Endothelial cell (in vitro differentiated cells): Measurements from ENCODE around the gene ENTREP1. TPM values are rescaled to one million over a fixed set of nuclear protein-coding genes. Genes with fewer than 3 reads are reported as not detected.

Experiments used
- DNase-seq: peaks from one replicate; pipeline ENCODE4 v3.0.0; 2021; ENCODE audit warnings: low spot score
- H3K27ac Mint-ChIP-seq: one replicate; pipeline ENCODE4 v1.8.0; 2021; ENCODE audit warnings: mixed read lengths, inconsistent platforms; ENCODE audit not compliant: unreplicated experiment
- H3K27me3 Mint-ChIP-seq: one replicate; pipeline ENCODE4 v1.8.0; 2021; ENCODE audit warnings: mild to moderate bottlenecking, moderate library complexity, mixed read lengths, inconsistent platforms; ENCODE audit not compliant: unreplicated experiment
- H3K36me3 Mint-ChIP-seq: one replicate; pipeline ENCODE4 v1.8.0; 2021; ENCODE audit warnings: mild to moderate bottlenecking, low read depth, mixed read lengths, inconsistent platforms; ENCODE audit not compliant: unreplicated experiment
- H3K4me1 Mint-ChIP-seq: one replicate; pipeline ENCODE4 v1.8.0; 2021; ENCODE audit warnings: mild to moderate bottlenecking, mixed read lengths, inconsistent platforms; ENCODE audit not compliant: unreplicated experiment
- H3K4me3 Mint-ChIP-seq: one replicate; pipeline ENCODE4 v1.8.0; 2021; ENCODE audit warnings: mild to moderate bottlenecking, mixed read lengths, inconsistent platforms; ENCODE audit not compliant: unreplicated experiment
- H3K9me3 Mint-ChIP-seq: one replicate; pipeline ENCODE4 v1.8.0; 2021; ENCODE audit warnings: mixed read lengths, inconsistent platforms; ENCODE audit not compliant: unreplicated experiment
- long read RNA-seq: library from polyadenylated mRNA; unstranded; transcript quantifications from one replicate; pipeline ENCODE4 v2.0.0, GENCODE V29; 2020; ENCODE audit not compliant: unreplicated experiment
- total RNA-seq: library from RNA; stranded (reverse); fragmentation: NEBNext Ultra II Directional; extraction: Animal tissue kit (Norgen Biotek cat#: 25700); gene quantifications from one replicate; pipeline ENCODE4 v1.2.1, GENCODE V29; 2021; ENCODE audit not compliant: unreplicated experiment
- TF ChIP-seq, protein P1 (sequence below): fragments of 200-600 bp; sonication (generic); IDR thresholded peaks from one replicate; pipeline ENCODE4 v1.5.0; 2021; ENCODE audit warnings: antibody characterized with exemption; ENCODE audit not compliant: unreplicated experiment

ENTREP1 gene, protein sequence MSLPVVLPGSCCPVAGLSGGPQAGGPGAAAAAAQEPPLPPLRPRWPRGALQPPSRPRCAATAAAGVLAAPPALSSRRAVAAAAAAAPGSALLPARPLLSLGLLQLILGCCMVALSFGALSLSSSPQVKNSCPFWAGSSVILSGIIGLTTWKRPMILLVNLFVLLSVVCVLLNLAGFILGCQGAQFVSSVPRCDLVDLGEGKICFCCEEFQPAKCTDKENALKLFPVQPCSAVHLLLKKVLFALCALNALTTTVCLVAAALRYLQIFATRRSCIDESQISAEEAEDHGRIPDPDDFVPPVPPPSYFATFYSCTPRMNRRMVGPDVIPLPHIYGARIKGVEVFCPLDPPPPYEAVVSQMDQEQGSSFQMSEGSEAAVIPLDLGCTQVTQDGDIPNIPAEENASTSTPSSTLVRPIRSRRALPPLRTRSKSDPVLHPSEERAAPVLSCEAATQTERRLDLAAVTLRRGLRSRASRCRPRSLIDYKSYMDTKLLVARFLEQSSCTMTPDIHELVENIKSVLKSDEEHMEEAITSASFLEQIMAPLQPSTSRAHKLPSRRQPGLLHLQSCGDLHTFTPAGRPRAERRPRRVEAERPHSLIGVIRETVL
- total RNA-seq: 11.8 TPM
- long read RNA-seq: 0 reads

DNA sequence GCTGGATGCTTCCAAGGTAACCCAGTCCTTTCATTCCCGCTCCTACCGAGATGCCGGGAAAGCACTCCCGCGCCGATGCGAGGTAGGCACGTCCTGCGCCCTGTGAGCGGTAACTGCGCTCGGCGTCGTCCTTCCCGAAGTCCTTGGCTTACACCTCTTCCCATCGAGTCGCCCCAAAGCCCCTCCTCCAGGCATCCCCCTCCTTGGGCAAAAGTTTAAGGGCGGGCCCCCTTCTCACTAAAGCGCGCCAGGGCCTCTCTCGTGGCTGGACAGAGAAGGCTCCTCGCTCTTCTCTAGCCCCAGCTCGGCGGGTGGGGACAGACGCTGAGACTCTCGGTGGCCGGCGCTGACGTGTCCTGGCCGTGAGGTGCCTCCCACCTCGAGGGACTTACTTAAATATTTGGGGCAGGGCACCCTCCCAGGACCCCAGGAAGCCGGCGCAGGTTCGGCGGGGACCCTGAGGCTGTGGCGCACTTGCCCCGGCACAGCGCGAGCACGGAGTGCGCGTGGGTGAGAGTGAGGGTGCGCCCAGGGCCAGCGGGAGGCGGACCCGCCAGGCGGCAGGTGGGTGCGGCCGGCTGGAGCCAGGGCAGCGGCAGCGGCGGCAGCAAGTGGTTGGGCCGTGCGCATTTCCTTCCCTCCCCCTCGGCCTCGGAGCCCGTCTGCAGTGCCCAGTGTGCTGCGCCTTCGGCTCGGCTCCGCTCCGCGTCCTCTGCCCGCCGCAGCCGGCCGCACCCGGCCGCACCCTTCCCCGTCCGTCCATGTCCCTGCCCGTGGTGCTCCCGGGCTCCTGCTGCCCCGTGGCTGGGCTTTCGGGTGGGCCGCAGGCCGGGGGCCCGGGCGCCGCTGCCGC is at the start of gene ENTREP1:
ENTREP1 (plus strand) TSS at position 667 of the 853 bp plus-strand sequence; CDS start at position 762, 95 bp downstream.
- peak; percentile 61 for DNase-seq
- H3K4me3 Mint-ChIP-seq: peak within 1 kb of the TSS; percentile 87
- peaks cover 15% of the 10 kb centered on the region for H3K27me3 Mint-ChIP-seq
- H3K9me3 Mint-ChIP-seq: no peaks in the 10 kb centered on the region
- TF ChIP-seq, protein P1, sequence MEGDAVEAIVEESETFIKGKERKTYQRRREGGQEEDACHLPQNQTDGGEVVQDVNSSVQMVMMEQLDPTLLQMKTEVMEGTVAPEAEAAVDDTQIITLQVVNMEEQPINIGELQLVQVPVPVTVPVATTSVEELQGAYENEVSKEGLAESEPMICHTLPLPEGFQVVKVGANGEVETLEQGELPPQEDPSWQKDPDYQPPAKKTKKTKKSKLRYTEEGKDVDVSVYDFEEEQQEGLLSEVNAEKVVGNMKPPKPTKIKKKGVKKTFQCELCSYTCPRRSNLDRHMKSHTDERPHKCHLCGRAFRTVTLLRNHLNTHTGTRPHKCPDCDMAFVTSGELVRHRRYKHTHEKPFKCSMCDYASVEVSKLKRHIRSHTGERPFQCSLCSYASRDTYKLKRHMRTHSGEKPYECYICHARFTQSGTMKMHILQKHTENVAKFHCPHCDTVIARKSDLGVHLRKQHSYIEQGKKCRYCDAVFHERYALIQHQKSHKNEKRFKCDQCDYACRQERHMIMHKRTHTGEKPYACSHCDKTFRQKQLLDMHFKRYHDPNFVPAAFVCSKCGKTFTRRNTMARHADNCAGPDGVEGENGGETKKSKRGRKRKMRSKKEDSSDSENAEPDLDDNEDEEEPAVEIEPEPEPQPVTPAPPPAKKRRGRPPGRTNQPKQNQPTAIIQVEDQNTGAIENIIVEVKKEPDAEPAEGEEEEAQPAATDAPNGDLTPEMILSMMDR: no peak
- H3K36me3 Mint-ChIP-seq: no peaks in the 10 kb centered on the region
- H3K27ac Mint-ChIP-seq: no peak within 1 kb of the TSS
- H3K4me1 Mint-ChIP-seq: peaks cover 8% of the 10 kb centered on the region

GRCh38 chr9:69276775-69277174 is 48.2 kb upstream of the ENTREP1 start:
- Mint-ChIP-seq H3K4me1 (peaks cover 7% of the 10 kb centered on the region), H3K27ac (no peak overlapping the region), H3K4me3 (no peak overlapping the region), H3K9me3 (no peaks in the 10 kb centered on the region), H3K36me3 (peaks cover 14% of the 10 kb centered on the region), H3K27me3 (peaks cover 4% of the 10 kb centered on the region)
- TF ChIP-seq, protein P1: no peak
- no peak for DNase-seq

GRCh38 chr9:69279084-69279731 is 45.8 kb upstream of the ENTREP1 start:
- TF ChIP-seq, protein P1: no peak
- H3K4me1 Mint-ChIP-seq: peaks cover 18% of the 10 kb centered on the region
- no peak overlapping the region for H3K27ac Mint-ChIP-seq
- peaks cover 4% of the 10 kb centered on the region for H3K27me3 Mint-ChIP-seq
- DNase-seq: no peak
- H3K4me3 Mint-ChIP-seq: no peak overlapping the region
- no peaks in the 10 kb centered on the region for H3K9me3 Mint-ChIP-seq
- peaks cover 14% of the 10 kb centered on the region for H3K36me3 Mint-ChIP-seq

DNA sequence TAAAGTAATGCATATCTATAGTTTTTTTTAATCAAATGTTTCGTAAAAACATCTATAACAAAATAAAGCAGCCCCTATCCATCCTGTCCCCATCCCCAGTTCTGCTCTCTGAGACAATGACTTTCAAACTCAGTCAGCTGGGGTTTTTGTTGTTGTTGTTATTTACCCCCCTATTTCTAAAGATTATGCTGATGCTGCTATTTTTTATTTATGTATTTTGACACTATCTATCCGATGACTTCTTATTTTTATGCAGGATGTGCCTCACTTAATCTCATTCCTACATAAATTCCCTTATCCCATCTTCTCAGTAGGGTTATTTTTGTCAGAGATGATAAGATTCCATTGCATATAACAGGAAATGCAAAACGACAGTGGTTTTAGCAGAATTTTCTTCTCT is 45.3 kb upstream of the ENTREP1 start:
- H3K27me3 Mint-ChIP-seq: peaks cover 2% of the 10 kb centered on the region
- no peak for DNase-seq
- no peaks in the 10 kb centered on the region for H3K9me3 Mint-ChIP-seq
- TF ChIP-seq, protein P1: no peak
- peaks cover 10% of the 10 kb centered on the region for H3K36me3 Mint-ChIP-seq
- peaks cover 18% of the 10 kb centered on the region for H3K4me1 Mint-ChIP-seq
- no peak overlapping the region for H3K27ac Mint-ChIP-seq
- no peak overlapping the region for H3K4me3 Mint-ChIP-seq
